GM21423 (cell line): Measurements from ENCODE around the gene FMO5.
"Not testable (repeated sequence)": the region's sequence is repeated elsewhere in the genome, so short reads cannot be mapped to it uniquely, and the experiment has no call there.

Source experiments
- ATAC-seq: cut with Tn5 transposase; IDR thresholded peaks from one replicate; pipeline ENCODE4 v1.9.1; 2021; ENCODE audit warnings: mild to moderate bottlenecking, moderate library complexity; ENCODE audit not compliant: unreplicated experiment

FMO5 gene

GRCh38 chr1:147157116-147157515 lies 68.0 kb downstream of the FMO5 start:
- ATAC-seq: not testable (repeated sequence)

- ATAC-seq: no peak
Observed at GRCh38 chr1:147156642-147157041, 68.5 kb downstream of the FMO5 start.

GRCh38 chr1:147152772-147153171 lies 72.4 kb downstream of the FMO5 start:
- no peak for ATAC-seq

DNA sequence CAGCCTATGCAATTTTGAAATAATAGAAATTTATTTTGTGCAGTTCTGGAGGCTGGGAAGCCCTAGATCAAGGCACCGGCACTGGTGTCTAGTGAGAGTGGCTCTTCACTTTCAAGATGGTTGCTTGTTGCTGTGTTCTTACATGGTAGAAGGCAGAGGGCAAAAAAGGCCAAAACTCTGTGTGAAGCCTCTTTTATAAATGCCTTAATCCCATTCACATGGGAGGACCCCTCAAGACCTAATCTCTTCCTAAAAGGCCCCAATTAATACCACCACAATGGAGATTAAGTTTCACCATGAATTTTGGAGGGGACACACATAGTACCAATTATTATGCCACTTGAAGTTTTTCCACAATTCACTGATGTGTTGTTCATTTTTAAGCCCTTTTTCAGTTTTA lies 73.9 kb downstream of the FMO5 start:
- ATAC-seq: no peak

DNA sequence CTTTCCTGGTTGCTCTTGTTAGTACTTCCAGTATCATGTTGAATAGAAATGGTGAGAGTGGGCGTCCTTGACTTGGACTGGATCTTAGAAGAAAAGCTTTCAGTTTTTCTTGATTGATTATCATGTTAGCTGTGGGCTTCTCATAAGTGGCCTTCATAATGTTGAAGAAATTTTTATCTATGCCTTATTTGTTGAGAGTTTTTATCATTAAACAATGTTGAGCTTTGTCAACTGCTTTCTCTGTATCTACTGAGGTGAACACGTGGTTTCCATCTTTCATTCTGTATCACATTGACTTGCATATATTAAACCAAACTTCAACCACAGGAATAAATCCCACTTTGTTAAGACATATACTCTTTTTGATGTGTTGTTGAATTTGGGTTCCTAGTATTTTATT lies 82.3 kb downstream of the FMO5 start:
- ATAC-seq: no peak
